A549 (cell line): ENCODE measurements around the gene CDH4.

Source experiments
- JUNB ChIP-seq: fragments of >200 bp; sonication (Bioruptor Twin); formaldehyde crosslinking; IDR thresholded peaks from 2 replicates; pipeline ENCODE4 v1.6.1; 2016
- KDM5A ChIP-seq: fragments of 200-600 bp; sonication (generic); IDR thresholded peaks from 2 replicates; pipeline ENCODE4 v1.6.1; 2016; ENCODE audit warnings: antibody characterized with exemption, mild to moderate bottlenecking
- MYC ChIP-seq: IDR thresholded peaks from 2 replicates; pipeline ENCODE4 v1.6.1; 2012; ENCODE audit warnings: mild to moderate bottlenecking, inconsistent platforms, low read length, improper control_type of control experiment, borderline replicate concordance
- NR3C1 ChIP-seq: fragments of >200 bp; sonication (Bioruptor Twin); formaldehyde crosslinking; IDR thresholded peaks from 3 replicates; pipeline ENCODE4 v1.6.1; 2017
- RAD21 ChIP-seq, 2 experiments: fragments of >200 bp in 1 of 2; sonication (Bioruptor Twin) in 1 of 2; formaldehyde crosslinking in 1 of 2; IDR thresholded peaks in 1 of 2; conservative IDR thresholded peaks in 1 of 2; 2 replicates in 1 of 2; 3 replicates in 1 of 2; pipeline ENCODE4 v1.6.1; 2012 to 2018; ENCODE audit warnings: inconsistent platforms in 1 of 2

DNA sequence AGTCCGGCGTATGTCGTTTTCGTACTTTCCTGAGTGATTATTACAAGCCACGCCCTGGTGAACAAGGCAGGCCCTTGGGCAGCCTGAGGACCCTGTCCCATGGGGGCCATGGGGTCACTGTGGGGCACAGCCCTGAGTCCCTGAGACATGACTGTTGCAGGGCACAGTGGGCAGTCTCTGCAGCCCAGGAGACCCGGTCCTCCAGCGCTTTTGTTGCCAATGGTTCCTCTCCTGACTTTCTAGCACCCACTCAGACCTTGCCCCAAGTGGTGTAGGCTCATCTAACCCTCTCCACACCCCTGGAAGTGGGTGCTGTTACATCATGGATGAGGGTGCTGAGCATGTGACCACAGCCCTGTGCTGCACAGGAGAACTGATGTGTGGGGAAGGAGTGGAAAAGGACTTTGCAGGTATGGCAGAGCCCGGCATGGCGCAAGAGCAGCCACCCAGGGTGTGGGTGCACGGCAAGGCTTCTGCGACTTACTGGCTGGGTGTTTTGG is 494.1 kb downstream of the CDH4 start:
- TF ChIP-seq NR3C1 (no peak), JUNB (no peak), RAD21 (conservative IDR thresholded peaks at IDR 0.05 in 1 of 2, IDR thresholded peaks at IDR 0.05 in 1 of 2) (no peak), MYC (no peak), KDM5A (no peak)
